Prostate gland (tissue), 2 donors: ENCODE data around the gene SLIT3.

ENCODE experiments used
- POLR2A ChIP-seq: fragments of 450-650 bp; IDR thresholded peaks from one replicate; pipeline ENCODE4 v1.6.1; 2016; ENCODE audit warnings: antibody characterized with exemption, mild to moderate bottlenecking
- POLR2AphosphoS5 ChIP-seq: sonication (generic); formaldehyde crosslinking; IDR thresholded peaks from one replicate; pipeline ENCODE4 v1.6.1; 2017; ENCODE audit warnings: antibody characterized with exemption
- TF ChIP-seq, protein P1 (sequence below), 4 experiments: fragments of 200-600 bp in 2 of 4; fragments of 450-650 bp in 2 of 4; sonication (generic) in 2 of 4; IDR thresholded peaks; 1 replicate in 3 of 4; 2 replicates in 1 of 4; pipeline ENCODE4 v1.5.1; 2016 to 2019; ENCODE audit warnings: antibody characterized with exemption in 4 of 4, mild to moderate bottlenecking in 2 of 4, moderate library complexity in 2 of 4

- TF ChIP-seq POLR2A (no peak), POLR2AphosphoS5 (no peak)
- TF ChIP-seq, protein P1, sequence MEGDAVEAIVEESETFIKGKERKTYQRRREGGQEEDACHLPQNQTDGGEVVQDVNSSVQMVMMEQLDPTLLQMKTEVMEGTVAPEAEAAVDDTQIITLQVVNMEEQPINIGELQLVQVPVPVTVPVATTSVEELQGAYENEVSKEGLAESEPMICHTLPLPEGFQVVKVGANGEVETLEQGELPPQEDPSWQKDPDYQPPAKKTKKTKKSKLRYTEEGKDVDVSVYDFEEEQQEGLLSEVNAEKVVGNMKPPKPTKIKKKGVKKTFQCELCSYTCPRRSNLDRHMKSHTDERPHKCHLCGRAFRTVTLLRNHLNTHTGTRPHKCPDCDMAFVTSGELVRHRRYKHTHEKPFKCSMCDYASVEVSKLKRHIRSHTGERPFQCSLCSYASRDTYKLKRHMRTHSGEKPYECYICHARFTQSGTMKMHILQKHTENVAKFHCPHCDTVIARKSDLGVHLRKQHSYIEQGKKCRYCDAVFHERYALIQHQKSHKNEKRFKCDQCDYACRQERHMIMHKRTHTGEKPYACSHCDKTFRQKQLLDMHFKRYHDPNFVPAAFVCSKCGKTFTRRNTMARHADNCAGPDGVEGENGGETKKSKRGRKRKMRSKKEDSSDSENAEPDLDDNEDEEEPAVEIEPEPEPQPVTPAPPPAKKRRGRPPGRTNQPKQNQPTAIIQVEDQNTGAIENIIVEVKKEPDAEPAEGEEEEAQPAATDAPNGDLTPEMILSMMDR (IDR thresholded peaks at IDR 0.05): no peak
Observed at GRCh38 chr5:168796593-168797580, 504.1 kb downstream of the SLIT3 start.
